SK-N-SH treated with all-trans-retinoic acid at 6 μM for 48 hours (cell line): ENCODE results near the gene TIMP2.

Source experiments
- ISL1 ChIP-seq: fragments of 250-450 bp; sonication (Bioruptor Pico); IDR thresholded peaks from 2 replicates; pipeline ENCODE4 v2.1.2; 2022; ENCODE audit warnings: mild to moderate bottlenecking, moderate library complexity
- OSR1 ChIP-seq: fragments of 250-450 bp; sonication (Bioruptor Pico); IDR thresholded peaks from 2 replicates; pipeline ENCODE4 v1.8.0; 2022; ENCODE audit warnings: moderate library complexity, mild to moderate bottlenecking, inconsistent platforms
- RARB ChIP-seq: fragments of 250-450 bp; sonication (Bioruptor Pico); IDR thresholded peaks from 2 replicates; pipeline ENCODE4 v1.8.0; 2021; ENCODE audit warnings: mild to moderate bottlenecking, moderate library complexity
- ZFP30 ChIP-seq: fragments of 450-650 bp; formaldehyde crosslinking; IDR thresholded peaks from 2 replicates; pipeline ENCODE4 v1.5.0; 2022; ENCODE audit warnings: mild to moderate bottlenecking, moderate library complexity
- TF ChIP-seq, protein P1 (sequence below): fragments of 250-450 bp; sonication (Bioruptor Pico); IDR thresholded peaks from 2 replicates; pipeline ENCODE4 v1.8.0; 2020; ENCODE audit warnings: mild to moderate bottlenecking, moderate library complexity, borderline replicate concordance

GRCh38 chr17:78857266-78857665 lies 67.9 kb downstream of the TIMP2 start:
- TF ChIP-seq ISL1 (CRISPR knock-in tag) (no peak), ZFP30 (CRISPR knock-in tag) (no peak), OSR1 (no peak), RARB (CRISPR knock-in tag) (no peak)
- TF ChIP-seq, protein P1, sequence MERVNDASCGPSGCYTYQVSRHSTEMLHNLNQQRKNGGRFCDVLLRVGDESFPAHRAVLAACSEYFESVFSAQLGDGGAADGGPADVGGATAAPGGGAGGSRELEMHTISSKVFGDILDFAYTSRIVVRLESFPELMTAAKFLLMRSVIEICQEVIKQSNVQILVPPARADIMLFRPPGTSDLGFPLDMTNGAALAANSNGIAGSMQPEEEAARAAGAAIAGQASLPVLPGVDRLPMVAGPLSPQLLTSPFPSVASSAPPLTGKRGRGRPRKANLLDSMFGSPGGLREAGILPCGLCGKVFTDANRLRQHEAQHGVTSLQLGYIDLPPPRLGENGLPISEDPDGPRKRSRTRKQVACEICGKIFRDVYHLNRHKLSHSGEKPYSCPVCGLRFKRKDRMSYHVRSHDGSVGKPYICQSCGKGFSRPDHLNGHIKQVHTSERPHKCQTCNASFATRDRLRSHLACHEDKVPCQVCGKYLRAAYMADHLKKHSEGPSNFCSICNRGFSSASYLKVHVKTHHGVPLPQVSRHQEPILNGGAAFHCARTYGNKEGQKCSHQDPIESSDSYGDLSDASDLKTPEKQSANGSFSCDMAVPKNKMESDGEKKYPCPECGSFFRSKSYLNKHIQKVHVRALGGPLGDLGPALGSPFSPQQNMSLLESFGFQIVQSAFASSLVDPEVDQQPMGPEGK = no peak
